Measurements from ENCODE around the gene IGF2BP3.
"Not testable (repeated sequence)": the region's sequence is repeated elsewhere in the genome, so short reads cannot be mapped to it uniquely, and the experiment has no call there.

The IGF2BP3 gene

GRCh38 chr7:23336799-23337283, 133.4 kb downstream of the IGF2BP3 start:
- no peak for DNase-seq

GRCh38 chr7:23336086-23336485, 134.2 kb downstream of the IGF2BP3 start:
- DNase-seq, result no peak

DNA sequence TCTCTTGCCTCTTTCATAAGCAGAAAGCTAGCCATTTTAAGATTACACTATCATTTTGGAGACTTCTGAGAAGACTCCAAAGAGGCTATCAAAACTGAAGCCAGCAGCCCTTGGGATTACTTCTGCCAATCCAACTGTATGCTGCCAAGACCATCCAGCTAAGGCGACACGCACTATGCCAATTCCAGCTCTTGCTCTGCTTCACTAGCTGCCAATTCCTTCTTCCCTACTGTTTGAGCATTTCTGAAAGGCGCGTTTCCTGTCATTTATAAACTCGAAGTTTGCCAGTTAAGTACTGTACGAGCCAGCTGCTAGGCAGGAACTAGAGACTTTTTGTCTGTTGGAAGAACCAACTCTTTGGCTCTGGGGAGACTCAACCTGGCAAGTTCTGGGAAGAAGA, 134.7 kb downstream of the IGF2BP3 start:
- no peak for DNase-seq

- no peak for DNase-seq
Observed at GRCh38 chr7:23335136-23335535, 135.2 kb downstream of the IGF2BP3 start.

- no peak for DNase-seq
Observed at GRCh38 chr7:23334482-23335056, 135.7 kb downstream of the IGF2BP3 start.

- no peak for DNase-seq
Observed at GRCh38 chr7:23333671-23334246, 136.5 kb downstream of the IGF2BP3 start.

GRCh38 chr7:23332910-23333612, 137.2 kb downstream of the IGF2BP3 start:
- DNase-seq, result no peak

DNA sequence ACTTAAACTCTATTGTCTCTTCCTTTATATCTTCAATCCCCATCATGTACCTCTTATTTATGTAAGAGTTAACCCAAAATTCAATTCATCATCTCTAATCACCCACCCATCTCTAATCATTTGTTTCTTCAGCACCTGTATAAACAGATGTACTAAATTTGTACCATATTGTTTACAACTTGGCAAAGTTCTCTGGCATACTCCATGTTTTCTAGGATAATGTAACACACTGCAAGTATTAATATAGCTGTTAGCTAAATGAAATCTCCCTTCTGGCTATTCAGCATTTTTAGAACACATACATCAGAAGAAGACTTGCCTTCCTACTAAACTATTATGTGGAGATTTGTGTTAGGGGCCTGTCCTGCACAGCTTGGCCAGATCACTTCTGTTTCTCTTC, 138.1 kb downstream of the IGF2BP3 start:
- no peak for DNase-seq

GRCh38 chr7:23331132-23331531, 139.2 kb downstream of the IGF2BP3 start:
- DNase-seq, result no peak

- DNase-seq, result no peak
Observed at GRCh38 chr7:23315366-23315765, 154.9 kb downstream of the IGF2BP3 start.

GRCh38 chr7:23312141-23312540, 158.2 kb downstream of the IGF2BP3 start:
- not testable (repeated sequence) for DNase-seq

- DNase-seq, result no peak
Observed at GRCh38 chr7:23308754-23309153, 161.5 kb downstream of the IGF2BP3 start.

DNA sequence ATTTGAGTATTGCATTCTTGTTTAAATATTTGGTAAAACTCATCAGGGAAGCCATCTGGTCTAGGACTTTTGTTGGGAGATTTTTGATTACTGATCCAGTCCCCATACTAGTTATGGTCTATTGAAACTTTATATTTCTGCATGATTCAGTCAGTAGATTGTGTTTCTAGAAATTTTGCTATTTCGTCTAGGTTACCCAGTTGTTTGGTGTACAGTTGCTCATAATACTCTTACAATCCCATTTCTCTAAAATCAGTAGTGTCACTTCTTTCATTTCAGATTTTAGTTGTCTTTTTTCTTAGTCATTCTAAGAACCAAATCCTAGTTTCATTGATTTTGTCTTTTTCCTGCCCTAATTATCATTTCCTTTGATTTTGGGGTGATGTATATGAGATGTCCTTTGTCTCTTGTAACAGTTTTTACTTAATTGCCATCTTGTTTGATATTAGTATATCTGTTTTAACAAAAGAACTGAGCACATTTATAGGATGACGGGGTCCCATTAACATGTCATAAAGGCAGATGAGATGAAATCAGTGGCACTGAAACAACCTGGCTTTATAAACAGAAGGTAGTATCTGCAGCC, 163.3 kb downstream of the IGF2BP3 start:
- no peak for DNase-seq

- DNase-seq, result no peak
Observed at GRCh38 chr7:23299770-23300300, 170.5 kb downstream of the IGF2BP3 start.

GRCh38 chr7:23298885-23299769, 171.2 kb downstream of the IGF2BP3 start, which contains the start of gene MALSU1:
Gene MALSU1, plus strand, starts transcription at chr7:23299339. Its CDS starts 14 bp downstream, at chr7:23299353.
- peak; percentile 99 for DNase-seq

- DNase-seq, result no peak
Observed at GRCh38 chr7:23298141-23298881, 172.0 kb downstream of the IGF2BP3 start.

DNA sequence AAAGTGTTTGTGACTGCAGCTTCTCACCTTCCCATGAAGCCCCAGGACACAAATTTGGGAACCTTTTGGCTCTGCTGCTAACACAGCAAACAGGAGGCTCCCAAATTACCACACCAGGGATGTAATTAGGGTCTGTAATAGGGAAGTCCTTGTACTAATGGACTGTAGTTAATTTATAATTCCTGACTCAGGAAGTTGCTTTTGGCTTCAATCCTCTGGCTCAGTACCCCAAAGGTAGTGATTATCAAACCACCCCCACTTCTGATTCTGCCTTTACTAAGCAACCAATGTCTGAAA, 174.9 kb downstream of the IGF2BP3 start:
- DNase-seq, result no peak

DNA sequence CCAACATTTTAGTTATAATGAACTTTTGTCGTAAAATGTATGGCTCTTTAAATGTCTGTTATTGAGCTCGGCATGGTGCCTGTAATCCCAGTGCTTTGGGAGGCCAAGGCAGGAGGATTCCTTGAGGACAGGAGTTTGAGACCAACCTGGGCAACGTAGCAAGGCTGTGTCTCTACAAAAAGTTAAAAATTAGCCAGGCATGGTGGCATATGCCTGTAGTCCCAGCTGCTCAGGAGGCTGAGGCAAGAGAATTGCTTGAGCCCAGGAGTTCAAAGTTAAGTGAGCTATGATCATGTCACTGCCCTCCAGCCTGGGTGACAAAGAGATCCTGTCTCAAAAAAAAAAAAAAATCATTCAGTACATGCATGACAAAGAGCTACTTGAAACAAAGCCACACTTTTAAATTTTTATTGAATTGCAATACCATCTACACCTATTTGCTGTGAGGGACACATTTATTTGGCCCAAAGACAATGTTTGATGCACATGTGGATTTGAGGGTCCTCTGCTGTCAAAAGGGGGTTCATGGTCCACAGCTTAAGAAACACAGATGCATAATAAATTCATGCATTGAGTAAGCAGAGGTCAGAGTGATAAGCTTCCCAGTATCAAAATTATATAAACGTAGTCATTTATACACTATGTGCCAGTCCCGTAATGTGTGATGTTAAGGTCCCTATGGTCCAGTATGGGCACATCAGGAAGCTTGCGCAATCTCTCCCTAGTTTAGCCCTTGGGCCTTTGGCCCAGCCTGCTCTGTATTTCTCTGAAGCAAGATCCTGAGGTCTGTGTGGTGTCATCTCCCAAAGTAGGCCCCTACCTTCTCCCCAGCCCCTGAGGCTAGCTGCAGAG, 175.5 kb downstream of the IGF2BP3 start:
- no peak for DNase-seq

GRCh38 chr7:23293500-23294073, 176.7 kb downstream of the IGF2BP3 start:
- DNase-seq, result no peak

DNA sequence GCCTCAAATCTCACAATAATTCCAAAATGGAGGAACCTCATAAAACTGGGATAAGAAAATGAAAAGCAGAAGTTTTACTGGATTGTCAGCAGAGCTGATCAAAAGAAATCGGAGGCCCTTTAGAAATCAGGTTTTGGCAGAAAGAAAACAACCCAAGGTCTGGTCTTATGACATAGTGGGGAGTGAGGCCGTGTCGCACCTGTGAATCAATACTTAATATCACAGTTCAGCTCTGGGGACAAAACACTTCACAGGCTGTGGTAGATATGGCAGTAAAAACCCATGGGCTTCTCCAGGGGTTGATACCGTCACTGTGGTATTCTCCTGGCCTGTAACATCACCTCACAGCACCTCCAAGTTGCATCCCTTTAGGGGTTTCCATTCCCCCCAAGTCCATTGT, 177.7 kb downstream of the IGF2BP3 start:
- no peak for DNase-seq
